Sigmoid colon (tissue), 7 donors: ENCODE measurements around the gene C19orf44. TPM values are rescaled to one million over a fixed set of nuclear protein-coding genes. Genes with fewer than 3 reads are reported as not detected.
"Not testable (repeated sequence)": the region's sequence is repeated elsewhere in the genome, so short reads cannot be mapped to it uniquely, and the experiment has no call there.

Experiments
- DNase-seq: peaks from one replicate; pipeline ENCODE4 v3.0.0-alpha.2; 2019
- H3K27ac ChIP-seq, 4 donors: fragments of 200-600 bp; sonication (generic); one replicate each; pipeline ENCODE4 v1.5.1; 2016 to 2019; ENCODE audit warnings: mild to moderate bottlenecking in 1 of 4
- H3K27me3 ChIP-seq, 3 donors: fragments of 200-600 bp; sonication (generic); one replicate each; pipeline ENCODE4 v1.5.1; 2019; ENCODE audit warnings: mild to moderate bottlenecking in 1 of 3
- H3K36me3 ChIP-seq, 4 donors: fragments of 200-600 bp; sonication (generic); one replicate each; pipeline ENCODE4 v1.5.1; 2016 to 2019
- H3K4me1 ChIP-seq, 4 donors: fragments of 200-600 bp; sonication (generic); one replicate each; pipeline ENCODE4 v1.5.1; 2017 to 2019
- H3K4me3 ChIP-seq, 4 donors: fragments of 200-600 bp; sonication (generic); one replicate each; pipeline ENCODE4 v1.5.1; 2017 to 2019; ENCODE audit warnings: mild to moderate bottlenecking in 2 of 4, moderate library complexity in 1 of 4
- H3K9me3 ChIP-seq, 4 donors: fragments of 200-600 bp in 3 of 4; sonication (generic) in 3 of 4; one replicate each; pipeline versions ENCODE4 v1.5.1 to v1.6.1; 2013 to 2019
- EP300 ChIP-seq, 4 donors: sonication (generic); formaldehyde crosslinking; IDR thresholded peaks; one replicate each; pipeline ENCODE4 v1.6.1; 2017; ENCODE audit warnings: antibody characterized with exemption in 4 of 4
- POLR2A ChIP-seq, 2 donors: fragments of 450-650 bp; IDR thresholded peaks; one replicate each; pipeline ENCODE4 v1.6.1; 2016; ENCODE audit warnings: antibody characterized with exemption in 2 of 2, mild to moderate bottlenecking in 2 of 2, moderate library complexity in 2 of 2
- POLR2AphosphoS5 ChIP-seq, 4 donors: sonication (generic); formaldehyde crosslinking; IDR thresholded peaks; one replicate each; pipeline ENCODE4 v1.6.1; 2017; ENCODE audit warnings: antibody characterized with exemption in 4 of 4
- WGBS, 2 donors: extraction: QIAGEN DNeasy Blood & Tissue Kit; methylation state at CpG; one replicate each; pipeline ENCODE4 v1.1.7; 2013; 5-methylcytosine and 5-hydroxymethylcytosine counted together
- intact Hi-C: fragments of 100-400 bp; cut with DNase I; formaldehyde crosslinking; loops from one replicate; pipeline ENCODE4 v1.15.1; 2023
- polyA plus RNA-seq, 3 donors: library from polyadenylated mRNA; stranded (reverse); fragments of 200-250 nt; gene quantifications; one replicate each; pipeline ENCODE4 v1.2.3, GENCODE V29; 2013
- total RNA-seq, 4 donors: library from RNA; depleted of rRNA; stranded (reverse); fragments of >200 nt; gene quantifications; one replicate each; pipeline ENCODE4 v1.1.0, GENCODE V29; 2016
- TF ChIP-seq, protein P1 (sequence below), 4 experiments: fragments of 450-650 bp in 3 of 4; fragments of 200-600 bp in 1 of 4; IDR thresholded peaks; one replicate each; pipeline ENCODE4 v1.5.1; 2016 to 2019; ENCODE audit warnings: antibody characterized with exemption in 4 of 4, mild to moderate bottlenecking in 3 of 4, moderate library complexity in 2 of 4
- donor health status: healthy with polysubstance abuse.
- donor health status: Bipolar disorder and iron deficiency.
- donor health status: healthy.

Gene C19orf44
- total and polyA plus RNA-seq, 7 donors: 1.8 to 10.0 (median 3.8) TPM

DNA sequence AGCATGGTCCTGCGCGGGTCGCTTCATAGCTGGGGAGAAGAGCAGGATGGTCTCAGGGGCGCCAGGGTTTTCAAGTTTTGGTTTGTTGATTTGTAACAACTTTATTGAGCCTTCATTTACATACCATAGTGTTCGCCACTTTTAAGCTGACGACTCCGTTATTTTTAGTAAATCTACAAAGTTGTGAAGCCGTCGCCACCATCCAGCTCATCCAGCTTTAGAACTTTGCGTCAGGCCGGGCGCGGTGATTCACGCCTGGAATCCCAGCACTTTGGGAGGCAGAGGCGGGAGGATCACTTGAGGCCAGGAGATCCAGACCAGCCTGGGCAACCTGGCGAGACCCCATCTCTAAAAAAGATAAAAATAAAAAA, 404 bp downstream of the C19orf44 start:
- Histone ChIP-seq H3K4me3 (peak overlapping the region; percentile 72 to 75 (median 74)), H3K9me3 (no peaks in the 10 kb centered on the region), H3K36me3 (peaks cover 0 to 13% (median 2%) of the 10 kb centered on the region in 4 donors), H3K27ac (peak overlapping the region; percentile 82 to 89 (median 86)), H3K27me3 (no peaks in the 10 kb centered on the region), H3K4me1 (peaks cover 0 to 13% (median 11%) of the 10 kb centered on the region in 4 donors)
- intact Hi-C loops: loop anchor here (1.0 kb wide), 2 partner anchors 24 to 132 kb away; partner anchors contain the start of gene MED26
- WGBS, 2 donors: 14 to 30% methylated on average over 16 of the region's 16 CpGs
- peak; percentile 80 for DNase-seq
- no peak for TF ChIP-seq POLR2AphosphoS5 (IDR thresholded peaks at IDR 0.05)
- TF ChIP-seq, protein P1, sequence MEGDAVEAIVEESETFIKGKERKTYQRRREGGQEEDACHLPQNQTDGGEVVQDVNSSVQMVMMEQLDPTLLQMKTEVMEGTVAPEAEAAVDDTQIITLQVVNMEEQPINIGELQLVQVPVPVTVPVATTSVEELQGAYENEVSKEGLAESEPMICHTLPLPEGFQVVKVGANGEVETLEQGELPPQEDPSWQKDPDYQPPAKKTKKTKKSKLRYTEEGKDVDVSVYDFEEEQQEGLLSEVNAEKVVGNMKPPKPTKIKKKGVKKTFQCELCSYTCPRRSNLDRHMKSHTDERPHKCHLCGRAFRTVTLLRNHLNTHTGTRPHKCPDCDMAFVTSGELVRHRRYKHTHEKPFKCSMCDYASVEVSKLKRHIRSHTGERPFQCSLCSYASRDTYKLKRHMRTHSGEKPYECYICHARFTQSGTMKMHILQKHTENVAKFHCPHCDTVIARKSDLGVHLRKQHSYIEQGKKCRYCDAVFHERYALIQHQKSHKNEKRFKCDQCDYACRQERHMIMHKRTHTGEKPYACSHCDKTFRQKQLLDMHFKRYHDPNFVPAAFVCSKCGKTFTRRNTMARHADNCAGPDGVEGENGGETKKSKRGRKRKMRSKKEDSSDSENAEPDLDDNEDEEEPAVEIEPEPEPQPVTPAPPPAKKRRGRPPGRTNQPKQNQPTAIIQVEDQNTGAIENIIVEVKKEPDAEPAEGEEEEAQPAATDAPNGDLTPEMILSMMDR (IDR thresholded peaks at IDR 0.05): no peak
- TF ChIP-seq POLR2A (IDR thresholded peaks at IDR 0.05): no peak
- no peak for TF ChIP-seq EP300 (IDR thresholded peaks at IDR 0.05)

DNA sequence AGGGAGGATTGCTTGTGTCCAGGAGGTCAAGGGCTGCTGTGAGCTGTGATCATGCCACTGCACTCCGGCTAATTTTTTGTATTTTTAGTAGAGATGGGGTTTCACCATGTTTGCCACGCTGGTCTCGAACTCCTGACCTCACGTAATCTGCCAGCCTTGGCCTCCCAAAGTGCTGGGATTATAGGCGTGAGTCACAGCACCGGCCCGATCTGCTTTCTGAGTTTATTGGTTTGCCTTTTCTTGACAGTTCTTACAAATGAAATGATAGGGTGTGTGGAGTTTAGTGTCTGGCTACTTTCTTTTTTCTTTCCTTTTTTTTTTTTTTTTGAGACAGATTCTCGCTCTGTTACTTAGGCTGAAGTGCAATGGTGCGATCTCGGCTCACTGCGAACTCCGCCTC, 848 bp downstream of the C19orf44 start:
- no peaks in the 10 kb centered on the region for H3K9me3 ChIP-seq
- peaks cover 0 to 13% (median 11%) of the 10 kb centered on the region in 4 donors for H3K4me1 ChIP-seq
- no peaks in the 10 kb centered on the region for H3K27me3 ChIP-seq
- intact Hi-C loops: no loop called here
- TF ChIP-seq POLR2AphosphoS5 (IDR thresholded peaks at IDR 0.05) (no peak), EP300 (IDR thresholded peaks at IDR 0.05) (no peak)
- TF ChIP-seq, protein P1 (IDR thresholded peaks at IDR 0.05): no peak
- peak overlapping the region; percentile 82 to 89 (median 86) for H3K27ac ChIP-seq
- WGBS, 2 donors: 64 to 83% methylated on average over 12 of the region's 12 CpGs
- H3K36me3 ChIP-seq: peaks cover 0 to 16% (median 4%) of the 10 kb centered on the region in 4 donors
- DNase-seq: no peak
- peak overlapping the region in 3 of 4 donors; percentile 72 to 75 (median 74) for H3K4me3 ChIP-seq

DNA sequence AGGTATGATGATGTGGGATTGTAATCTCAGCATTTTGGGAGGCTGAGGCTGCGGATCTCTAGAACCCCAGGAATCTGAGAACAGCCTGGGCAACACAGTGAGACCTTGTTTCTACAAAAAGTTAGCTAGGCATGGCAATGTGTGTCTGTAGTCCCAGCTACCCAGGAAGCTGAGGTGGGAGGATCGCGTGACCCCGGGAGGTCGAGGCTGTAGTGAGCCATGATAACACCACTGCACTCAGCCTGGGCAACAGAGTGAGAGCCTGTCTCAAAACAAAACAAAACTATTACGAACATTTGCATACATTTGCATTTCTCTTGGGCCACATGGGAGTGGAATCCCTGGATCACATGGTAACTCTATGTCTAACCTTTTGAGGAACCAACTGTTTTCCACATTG, 1.6 kb downstream of the C19orf44 start:
- WGBS, 2 donors: 96 to 97% methylated on average over 6 of the region's 6 CpGs
- TF ChIP-seq POLR2AphosphoS5 (IDR thresholded peaks at IDR 0.05) (no peak), POLR2A (IDR thresholded peaks at IDR 0.05) (no peak), EP300 (IDR thresholded peaks at IDR 0.05) (no peak)
- TF ChIP-seq, protein P1 (IDR thresholded peaks at IDR 0.05): no peak
- no peaks in the 10 kb centered on the region for H3K9me3 ChIP-seq
- peaks cover 0 to 23% (median 8%) of the 10 kb centered on the region in 4 donors for H3K36me3 ChIP-seq
- intact Hi-C loops: no loop called here
- H3K27me3 ChIP-seq: no peaks in the 10 kb centered on the region
- no peak overlapping the region for H3K4me3 ChIP-seq
- DNase-seq: no peak
- no peak overlapping the region for H3K27ac ChIP-seq
- peaks cover 0 to 13% (median 11%) of the 10 kb centered on the region in 4 donors for H3K4me1 ChIP-seq

DNA sequence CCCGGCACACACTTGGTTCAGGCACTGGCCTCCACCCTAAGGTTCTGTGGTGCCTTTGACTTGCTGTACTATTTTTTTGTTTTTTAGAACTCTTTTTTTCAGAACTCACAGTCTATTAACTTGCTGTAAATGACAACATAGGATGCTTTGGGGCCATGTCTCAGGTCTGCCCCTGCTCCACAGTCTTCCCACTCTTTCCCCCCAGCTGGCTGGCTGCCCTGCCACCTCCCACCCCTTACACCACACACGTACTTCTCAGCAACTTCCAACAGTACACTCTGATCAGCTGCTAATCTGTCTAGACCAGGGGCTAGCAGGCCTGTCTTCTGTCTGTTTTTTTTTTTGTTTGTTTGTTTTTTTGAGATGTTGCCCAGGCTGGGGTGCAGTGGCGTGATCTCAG, 8.1 kb downstream of the C19orf44 start:
- Histone ChIP-seq H3K4me3 (no peak overlapping the region), H3K4me1 (no peaks in the 10 kb centered on the region), H3K36me3 (peaks cover 0 to 81% (median 18%) of the 10 kb centered on the region in 4 donors), H3K27ac (no peak overlapping the region), H3K27me3 (no peaks in the 10 kb centered on the region), H3K9me3 (no peaks in the 10 kb centered on the region)
- DNase-seq: no peak
- no peak for TF ChIP-seq POLR2A (IDR thresholded peaks at IDR 0.05)
- TF ChIP-seq, protein P1 (IDR thresholded peaks at IDR 0.05): no peak
- TF ChIP-seq EP300 (IDR thresholded peaks at IDR 0.05): no peak
- no peak for TF ChIP-seq POLR2AphosphoS5 (IDR thresholded peaks at IDR 0.05)
- intact Hi-C loops: no loop called here
- 89 to 93% methylated on average over 3 of the region's 3 CpGs for WGBS, 2 donors

DNA sequence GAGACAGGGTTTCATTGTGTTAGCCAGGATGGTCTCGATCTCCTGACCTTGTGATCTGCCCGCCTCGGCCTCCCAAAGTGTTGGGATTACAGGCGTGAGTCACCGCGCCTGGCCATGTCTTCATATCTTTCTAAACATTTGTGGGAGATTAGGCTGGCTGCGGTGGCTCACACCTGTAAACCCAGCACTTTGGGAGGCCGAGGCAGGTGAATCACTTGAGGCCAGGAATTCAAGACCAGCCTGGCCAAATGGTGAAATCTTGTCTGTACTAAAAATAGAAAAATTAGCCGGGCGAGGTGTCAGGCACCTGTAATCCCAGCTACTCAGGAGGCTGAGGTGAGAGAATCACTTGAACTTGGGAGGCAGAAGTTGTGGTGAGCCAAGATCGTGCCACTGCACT, 10.0 kb downstream of the C19orf44 start:
- WGBS, 2 donors: 93% methylated on average over 11 of the region's 11 CpGs
- H3K27me3 ChIP-seq, DNase-seq, intact Hi-C loops, H3K9me3 ChIP-seq, H3K4me3 ChIP-seq, H3K27ac ChIP-seq, H3K4me1 ChIP-seq: not testable (repeated sequence)
- H3K36me3 ChIP-seq: peaks cover 8 to 91% (median 26%) of the 10 kb centered on the region in 4 donors
